ENCODE results near the gene GCHFR. TPM values are rescaled to one million over a fixed set of nuclear protein-coding genes. Genes with fewer than 3 reads are reported as not detected.

Gene GCHFR
- 0.38 and 2.0 TPM in 2 replicates for total RNA-seq

GRCh38 chr15:40763801-40764628 is at the start of gene GCHFR:
GCHFR (plus strand) TSS chr15:40764068; CDS start chr15:40764181, 113 bp downstream.

GRCh38 chr15:40754883-40755811 is 8.7 kb upstream of the GCHFR start, which contains the start of gene RMDN3:
RMDN3 (minus strand) TSS chr15:40755254; CDS start chr15:40754783, 471 bp downstream.

GRCh38 chr15:40769274-40770146 is 5.6 kb downstream of the GCHFR start, which contains the start of gene C15orf62:
C15orf62 (plus strand) TSS chr15:40769980; CDS start chr15:40770496, 516 bp downstream.

GRCh38 chr15:40807028-40807887 is 43.4 kb downstream of the GCHFR start, which contains the start of the genes DNAJC17 and ZFYVE19:
DNAJC17 (minus strand) TSS chr15:40807473; CDS start chr15:40807446, 27 bp downstream.
ZFYVE19 (plus strand) TSS chr15:40807089; CDS start chr15:40807590, 501 bp downstream.

Other genes starting within 250 kb of the GCHFR start
- gene CCDC32, start 199.0 kb upstream of the GCHFR start, total RNA-seq, result 21.7 and 23.7 TPM in 2 replicates
- 9.3 and 15.9 TPM in 2 replicates for gene RPUSD2, start 194.8 kb upstream of the GCHFR start, total RNA-seq
- gene KNL1, start 169.8 kb upstream of the GCHFR start, total RNA-seq, result 2.5 and 24.7 TPM in 2 replicates
- gene RAD51, start 68.9 kb upstream of the GCHFR start, total RNA-seq, result 1.1 and 14.2 TPM in 2 replicates
- gene RMDN3, start 8.8 kb upstream of the GCHFR start, total RNA-seq, result 29.6 and 40.5 TPM in 2 replicates
- gene C15orf62, start 5.9 kb downstream of the GCHFR start, total RNA-seq, result not detected in 2 replicates
- 13.5 and 21.7 TPM in 2 replicates for gene ZFYVE19, start 43.0 kb downstream of the GCHFR start, total RNA-seq
- 11.0 and 26.6 TPM in 2 replicates for gene DNAJC17, start 43.4 kb downstream of the GCHFR start, total RNA-seq
- not detected in 2 replicates for gene PPP1R14D, start 64.6 kb downstream of the GCHFR start, total RNA-seq
- gene SPINT1, start 80.0 kb downstream of the GCHFR start, total RNA-seq, result 0.28 and 0.58 TPM in 2 replicates
- not detected in 2 replicates for gene RHOV, start 110.2 kb downstream of the GCHFR start, total RNA-seq
- 47.9 and 49.5 TPM in 2 replicates for gene VPS18, start 130.4 kb downstream of the GCHFR start, total RNA-seq
- 0.28 and 0.38 TPM in 2 replicates for gene DLL4, start 165.3 kb downstream of the GCHFR start, total RNA-seq
- gene CHAC1, start 189.4 kb downstream of the GCHFR start, total RNA-seq, result 3.9 and 6.5 TPM in 2 replicates

All from regular cardiac myocyte (primary cell).